OCI-LY7 (cell line): ENCODE results near the gene PITPNB. TPM values are rescaled to one million over a fixed set of nuclear protein-coding genes. Genes with fewer than 3 reads are reported as not detected.
A peak's percentile ranks its signal among the peaks of the same experiment; 100 is the strongest.

Source experiments
- BruUV-seq: library from RNA; stranded (reverse); fragments of 400-500 nt; replicated peaks from 2 replicates; lab custom pipeline; 2021; lab: Mats Ljungman, UMichigan
- CTCF ChIA-PET: fragments of 300-600 bp; sonication (Branson Sonifier 250); formaldehyde crosslinking; loops from one replicate; lab custom pipeline; 2022; ENCODE audit warnings: antibody characterized with exemption; ENCODE audit not compliant: unreplicated experiment; lab: Charles Lee
- POLR2A ChIA-PET: fragments of 300-600 bp; sonication (Branson Sonifier 250); formaldehyde crosslinking; loops from one replicate; lab custom pipeline; 2022; ENCODE audit warnings: antibody characterized with exemption; lab: Charles Lee
- DNase-seq: peaks from one replicate; pipeline ENCODE4 v3.0.0-alpha.2; 2015; ENCODE audit warnings: low spot score
- H2AFZ ChIP-seq: fragments of 200-600 bp; sonication (generic), shearing (Covaris generic); 2 replicates; pipeline ENCODE4 v1.6.1; 2014; ENCODE audit warnings: mild to moderate bottlenecking, antibody characterized with exemption, low read length, moderate library complexity
- H3K27ac ChIP-seq: fragments of 200-600 bp; sonication (generic); 2 replicates; pipeline ENCODE4 v1.5.1; 2014; ENCODE audit warnings: mixed run types, low read depth, mild to moderate bottlenecking, moderate library complexity, low read length, inconsistent platforms; ENCODE audit not compliant: poor library complexity, severe bottlenecking
- H3K36me3 ChIP-seq: fragments of 200-600 bp; sonication (generic); 2 replicates; pipeline ENCODE4 v1.6.1; 2014; ENCODE audit warnings: mild to moderate bottlenecking, antibody characterized with exemption, low read length, moderate library complexity, mixed read lengths; ENCODE audit not compliant: insufficient read depth
- H3K4me1 ChIP-seq: fragments of 200-600 bp; sonication (generic); 2 replicates; pipeline ENCODE4 v1.5.1; 2014; ENCODE audit warnings: mild to moderate bottlenecking, low read length; ENCODE audit not compliant: insufficient read depth, poor library complexity, severe bottlenecking
- H3K4me2 ChIP-seq: fragments of 200-600 bp; sonication (generic); 2 replicates; pipeline ENCODE4 v1.6.1; 2014; ENCODE audit warnings: mild to moderate bottlenecking, low read length
- H3K4me3 ChIP-seq: fragments of 200-600 bp; sonication (generic); 2 replicates; pipeline ENCODE4 v1.5.1; 2014; ENCODE audit warnings: mild to moderate bottlenecking, low read depth, low read length; ENCODE audit not compliant: poor library complexity, severe bottlenecking
- H3K79me2 ChIP-seq: fragments of 200-600 bp; sonication (generic); 2 replicates; pipeline ENCODE4 v1.6.1; 2016; ENCODE audit warnings: low read depth, mild to moderate bottlenecking, low read length, moderate library complexity, mixed read lengths; ENCODE audit not compliant: insufficient read depth
- H3K9me2 ChIP-seq: fragments of 200-600 bp; sonication (generic); 2 replicates; pipeline ENCODE4 v1.6.1; 2016; ENCODE audit warnings: mild to moderate bottlenecking, low read length, mixed read lengths; ENCODE audit not compliant: insufficient read depth
- H3K9me3 ChIP-seq: fragments of 200-600 bp; sonication (generic); 2 replicates; pipeline ENCODE4 v1.6.1; 2014; ENCODE audit warnings: mild to moderate bottlenecking, mixed run types, low read length, mixed read lengths
- H4K20me1 ChIP-seq: fragments of 200-600 bp; sonication (generic); 2 replicates; pipeline ENCODE4 v1.6.1; 2014; ENCODE audit warnings: mild to moderate bottlenecking, antibody characterized with exemption, low read length, moderate library complexity, mixed read lengths; ENCODE audit not compliant: insufficient read depth
- CTCF ChIP-seq: fragments of 200-600 bp; sonication (generic); conservative IDR thresholded peaks from 2 replicates; pipeline ENCODE4 v1.5.1; 2014; ENCODE audit warnings: mild to moderate bottlenecking, antibody characterized with exemption, low read length, moderate library complexity, mixed read lengths
- EZH2phosphoT487 ChIP-seq: fragments of 200-600 bp; sonication (generic); IDR thresholded peaks from 2 replicates; pipeline ENCODE4 v1.6.1; 2018; ENCODE audit warnings: low read depth, borderline replicate concordance, mild to moderate bottlenecking, mixed run types, antibody characterized with exemption, low read length, moderate library complexity, mixed read lengths
- intact Hi-C: fragments of 100-400 bp; cut with micrococcal nuclease; formaldehyde crosslinking; loops from one replicate; pipeline ENCODE4 v1.10.0; 2022; ENCODE audit not compliant: unreplicated experiment
- total RNA-seq, 2 experiments: library from RNA; depleted of rRNA in 1 of 2; stranded (reverse); fragments of >200 nt in 1 of 2; shearing (Covaris generic) in 1 of 2; gene quantifications; 2 replicates each; pipeline ENCODE4 v1.2.3, GENCODE V29; 2014 to 2022

Gene PITPNB
- total RNA-seq, 2 experiments from 2014 or later: 21.8 to 97.4 TPM

GRCh38 chr22:27919942-27920755 lies 1.1 kb upstream of the PITPNB start:
- no TSS peak for BruUV-seq
- ChIA-PET CTCF (interaction anchor here (0.8 to 2.2 kb wide), 2 partner anchors 36 to 72 kb away, joined by 3 to 10 read pairs; no protein-coding TSS in a partner anchor), POLR2A (interaction anchor here (1.0 to 2.5 kb wide), 6 partner anchors 10 to 82 kb away, joined by 3 to 12 read pairs (median 4); no protein-coding TSS in a partner anchor)
- H3K9me3 ChIP-seq: no peaks in the 10 kb centered on the region
- peak overlapping the region; percentile 88 for H3K4me3 ChIP-seq
- peaks cover 31% of the 10 kb centered on the region for H4K20me1 ChIP-seq
- peak overlapping the region; percentile 69 for H3K27ac ChIP-seq
- TF ChIP-seq EZH2phosphoT487: no peak
- TF ChIP-seq CTCF: no peak
- peaks cover 43% of the 10 kb centered on the region for H3K4me1 ChIP-seq
- DNase-seq: no peak
- H3K4me2 ChIP-seq: peak overlapping the region; percentile 81
- H3K36me3 ChIP-seq: peaks cover 57% of the 10 kb centered on the region
- no peaks in the 10 kb centered on the region for H3K9me2 ChIP-seq
- intact Hi-C loops: loop anchor here (1.0 kb wide), 1 partner anchor 72 kb away; no protein-coding TSS in a partner anchor
- H3K79me2 ChIP-seq: peaks cover 75% of the 10 kb centered on the region
- H2AFZ ChIP-seq: peak overlapping the region; percentile 88

GRCh38 chr22:27918341-27919221 lies 475 bp downstream of the PITPNB start:
- peaks cover 59% of the 10 kb centered on the region for H3K4me1 ChIP-seq
- H2AFZ ChIP-seq: 0 out of 2 replicates have a peak overlapping the region, but pooled peaks have one; percentile 40
- ChIA-PET CTCF (interaction anchor here (1.0 to 2.2 kb wide), 3 partner anchors 9 to 73 kb away, joined by 3 to 10 read pairs (median 4); no protein-coding TSS in a partner anchor), POLR2A (interaction anchor here (0.5 to 2.5 kb wide), 11 partner anchors 11 to 84 kb away, joined by 3 to 12 read pairs (median 4); no protein-coding TSS in a partner anchor)
- no peaks in the 10 kb centered on the region for H3K9me2 ChIP-seq
- H3K27ac ChIP-seq: peak overlapping the region; percentile 59
- peak overlapping the region; percentile 88 for H3K4me3 ChIP-seq
- DNase-seq: peak; percentile 52
- H3K79me2 ChIP-seq: peaks cover 85% of the 10 kb centered on the region
- H3K9me3 ChIP-seq: no peaks in the 10 kb centered on the region
- no TSS peak for BruUV-seq
- H3K36me3 ChIP-seq: peaks cover 56% of the 10 kb centered on the region
- no peak for TF ChIP-seq CTCF
- TF ChIP-seq EZH2phosphoT487: no peak
- H4K20me1 ChIP-seq: peaks cover 46% of the 10 kb centered on the region
- intact Hi-C loops: loop anchor here (1.0 kb wide), 1 partner anchor 74 kb away; no protein-coding TSS in a partner anchor
- H3K4me2 ChIP-seq: peak overlapping the region; percentile 97
